Loucy (cell line): ENCODE results near the gene DMP1.

Source experiments
- H2AFZ ChIP-seq: fragments of 200-600 bp; sonication (generic); 2 replicates; pipeline ENCODE4 v1.6.0; 2016; ENCODE audit warnings: antibody characterized with exemption, mild to moderate bottlenecking, low read length, moderate library complexity
- H3F3A ChIP-seq: fragments of 200-600 bp; 2 replicates; pipeline ENCODE4 v1.6.0; 2016; ENCODE audit warnings: antibody characterized with exemption, low read depth, mild to moderate bottlenecking
- H3K27me3 ChIP-seq: fragments of 200-600 bp; sonication (generic); 2 replicates; pipeline ENCODE4 v1.6.1; 2014; ENCODE audit warnings: low read length, mild to moderate bottlenecking; ENCODE audit not compliant: insufficient read depth, poor library complexity, severe bottlenecking
- H3K36me3 ChIP-seq: fragments of 200-600 bp; sonication (generic); 2 replicates; pipeline ENCODE4 v1.6.1; 2016; ENCODE audit warnings: low read length; ENCODE audit not compliant: insufficient read depth
- H3K4me1 ChIP-seq: fragments of 200-600 bp; sonication (generic); 2 replicates; pipeline ENCODE4 v1.5.1; 2014; ENCODE audit warnings: low read length, mild to moderate bottlenecking; ENCODE audit not compliant: insufficient read depth, poor library complexity, severe bottlenecking
- H3K4me2 ChIP-seq: fragments of 200-600 bp; sonication (generic); 2 replicates; pipeline ENCODE4 v1.6.0; 2014; ENCODE audit warnings: antibody characterized with exemption, low read length, low read depth, mild to moderate bottlenecking; ENCODE audit not compliant: poor library complexity, severe bottlenecking
- H3K4me3 ChIP-seq: fragments of 200-600 bp; sonication (generic); 2 replicates; pipeline ENCODE4 v1.5.1; 2014; ENCODE audit warnings: low read length, mild to moderate bottlenecking, mixed read lengths; ENCODE audit not compliant: poor library complexity, severe bottlenecking
- H3K79me2 ChIP-seq: fragments of 200-600 bp; sonication (generic); 2 replicates; pipeline ENCODE4 v1.6.1; 2014; ENCODE audit warnings: low read length; ENCODE audit not compliant: insufficient read depth
- H3K9ac ChIP-seq: fragments of 200-600 bp; sonication (generic); 2 replicates; pipeline ENCODE4 v1.6.0; 2014; ENCODE audit warnings: mild to moderate bottlenecking, low read depth, low read length, moderate library complexity; ENCODE audit not compliant: poor library complexity, severe bottlenecking
- H3K9me2 ChIP-seq: fragments of 200-600 bp; sonication (generic); replicated peaks from 2 replicates; pipeline ENCODE4 v1.6.1; 2016; ENCODE audit warnings: low read depth, low read length, mixed read lengths
- H3K9me3 ChIP-seq: fragments of 200-600 bp; sonication (generic); 2 replicates; pipeline ENCODE4 v1.6.1; 2014; ENCODE audit warnings: mild to moderate bottlenecking, antibody characterized with exemption, low read length, low read depth; ENCODE audit not compliant: insufficient read depth
- H4K20me1 ChIP-seq: fragments of 200-600 bp; sonication (generic); 2 replicates; pipeline ENCODE4 v1.6.0; 2014; ENCODE audit warnings: antibody characterized with exemption, low read length, mild to moderate bottlenecking; ENCODE audit not compliant: insufficient read depth, poor library complexity, severe bottlenecking
- CTCF ChIP-seq: fragments of 200-600 bp; sonication (generic); conservative IDR thresholded peaks from 2 replicates; pipeline ENCODE4 v1.5.1; 2014; ENCODE audit warnings: mild to moderate bottlenecking, antibody characterized with exemption, low read length
- EZH2phosphoT487 ChIP-seq: fragments of 200-600 bp; IDR thresholded peaks from 2 replicates; pipeline ENCODE4 v1.6.1; 2018; ENCODE audit warnings: antibody characterized with exemption, mild to moderate bottlenecking, moderate library complexity, borderline replicate concordance

The DMP1 gene

GRCh38 chr4:87614292-87614890 lies 35.7 kb upstream of the DMP1 start:
- Histone ChIP-seq H3K9ac (no peak overlapping the region), H3K9me3 (no peaks in the 10 kb centered on the region), H4K20me1 (no peaks in the 10 kb centered on the region), H3K9me2 (no peaks in the 10 kb centered on the region), H3K4me2 (no peak overlapping the region), H3K79me2 (no peaks in the 10 kb centered on the region), H3K27me3 (peaks cover 2% of the 10 kb centered on the region), H3K4me1 (no peaks in the 10 kb centered on the region), H3K36me3 (no peaks in the 10 kb centered on the region), H3K4me3 (no peak overlapping the region), H2AFZ (no peak overlapping the region), H3F3A (no peaks in the 10 kb centered on the region)
- TF ChIP-seq CTCF (no peak), EZH2phosphoT487 (no peak)

- no peaks in the 10 kb centered on the region for H3F3A ChIP-seq
- H3K9me2 ChIP-seq = no peaks in the 10 kb centered on the region
- H4K20me1 ChIP-seq = no peaks in the 10 kb centered on the region
- H3K4me1 ChIP-seq = no peaks in the 10 kb centered on the region
- TF ChIP-seq CTCF = no peak
- TF ChIP-seq EZH2phosphoT487 = no peak
- H3K9ac ChIP-seq = no peak overlapping the region
- H3K4me3 ChIP-seq = no peak overlapping the region
- H3K27me3 ChIP-seq = peaks cover 12% of the 10 kb centered on the region
- H3K36me3 ChIP-seq = no peaks in the 10 kb centered on the region
- no peak overlapping the region for H3K4me2 ChIP-seq
- no peak overlapping the region for H2AFZ ChIP-seq
- H3K9me3 ChIP-seq = no peaks in the 10 kb centered on the region
- no peaks in the 10 kb centered on the region for H3K79me2 ChIP-seq
These were observed 33.8 kb upstream of the DMP1 start for GRCh38 chr4:87616268-87616667.

GRCh38 chr4:87620086-87620485 lies 30.0 kb upstream of the DMP1 start:
- peaks cover 12% of the 10 kb centered on the region for H3K27me3 ChIP-seq
- no peaks in the 10 kb centered on the region for H3F3A ChIP-seq
- no peak for TF ChIP-seq EZH2phosphoT487
- TF ChIP-seq CTCF = no peak
- no peaks in the 10 kb centered on the region for H3K36me3 ChIP-seq
- H2AFZ ChIP-seq = no peak overlapping the region
- no peaks in the 10 kb centered on the region for H3K9me2 ChIP-seq
- H3K4me2 ChIP-seq = no peak overlapping the region
- H3K4me3 ChIP-seq = no peak overlapping the region
- H3K9ac ChIP-seq = no peak overlapping the region
- H3K4me1 ChIP-seq = no peaks in the 10 kb centered on the region
- no peaks in the 10 kb centered on the region for H3K79me2 ChIP-seq
- no peaks in the 10 kb centered on the region for H3K9me3 ChIP-seq
- H4K20me1 ChIP-seq = no peaks in the 10 kb centered on the region
